MCF 10A (cell line): ENCODE measurements around the gene PTPN4. TPM values are rescaled to one million over a fixed set of nuclear protein-coding genes. Genes with fewer than 3 reads are reported as not detected.

ENCODE experiments used
- BruUV-seq: library from RNA; stranded (reverse); fragments of 400-500 nt; replicated peaks from 2 replicates; lab custom pipeline; 2021; lab: Mats Ljungman, UMichigan
- CTCF ChIA-PET: fragments of 300-600 bp; sonication (Branson Sonifier 250); formaldehyde crosslinking; extraction: SDS; loops from one replicate; lab custom pipeline; 2021; ENCODE audit warnings: antibody characterized with exemption, inconsistent platforms; lab: Yijun Ruan, JAX
- POLR2A ChIA-PET: fragments of 300-600, 350-650 bp; sonication (Branson Sonifier 250); formaldehyde crosslinking; extraction: SDS; loops from one replicate; lab custom pipeline; 2020; ENCODE audit warnings: antibody characterized with exemption, inconsistent platforms; lab: Yijun Ruan, JAX
- DNase-seq: peaks from one replicate; pipeline ENCODE4 v3.0.0-alpha.2; 2018; ENCODE audit not compliant: unreplicated experiment
- H3K27ac Mint-ChIP-seq: one replicate; pipeline ENCODE4 v1.8.0; 2022; ENCODE audit warnings: mild to moderate bottlenecking, low read depth, mixed read lengths; ENCODE audit not compliant: unreplicated experiment
- H3K27me3 Mint-ChIP-seq: one replicate; pipeline ENCODE4 v1.8.0; 2022; ENCODE audit warnings: mixed read lengths; ENCODE audit not compliant: insufficient read depth, unreplicated experiment
- H3K36me3 Mint-ChIP-seq: one replicate; pipeline ENCODE4 v1.8.0; 2022; ENCODE audit warnings: mild to moderate bottlenecking, moderate library complexity, mixed read lengths; ENCODE audit not compliant: insufficient read depth, unreplicated experiment
- H3K4me1 Mint-ChIP-seq: one replicate; pipeline ENCODE4 v1.8.0; 2022; ENCODE audit warnings: mixed read lengths; ENCODE audit not compliant: insufficient read depth, unreplicated experiment
- H3K4me3 Mint-ChIP-seq: one replicate; pipeline ENCODE4 v1.8.0; 2022; ENCODE audit warnings: mild to moderate bottlenecking, moderate library complexity, mixed read lengths; ENCODE audit not compliant: unreplicated experiment
- H3K9me3 Mint-ChIP-seq: one replicate; pipeline ENCODE4 v1.8.0; 2022; ENCODE audit warnings: mixed read lengths; ENCODE audit not compliant: unreplicated experiment
- CTCF ChIP-seq: fragments of 200-600 bp; IDR thresholded peaks from one replicate; pipeline ENCODE4 v1.8.0; 2022; ENCODE audit warnings: antibody characterized with exemption, mild to moderate bottlenecking; ENCODE audit not compliant: unreplicated experiment
- intact Hi-C: fragments of 100-400 bp; cut with micrococcal nuclease; formaldehyde crosslinking; loops from 2 replicates; pipeline ENCODE4 v1.14.1; 2022
- total RNA-seq: library from RNA; stranded (reverse); gene quantifications from 2 replicates; pipeline ENCODE4 v1.2.3, GENCODE V29; 2022

Gene PTPN4
- total RNA-seq, 1 experiment from 2014 or later = 21.1 TPM

- intact Hi-C loops = no loop called here
- BruUV-seq = no TSS peak
- TF ChIP-seq CTCF = no peak
- ChIA-PET POLR2A (no interaction called here), CTCF (interaction anchor here (0.5 to 1.3 kb wide), 4 partner anchors 14 to 32 kb away, joined by 3 read pairs; no protein-coding TSS in a partner anchor)
- no peak for DNase-seq
- Mint-ChIP-seq H3K4me1 (peaks cover 5% of the 10 kb centered on the region), H3K9me3 (no peaks in the 10 kb centered on the region), H3K27ac (no peak overlapping the region), H3K27me3 (no peaks in the 10 kb centered on the region), H3K36me3 (peaks cover 4% of the 10 kb centered on the region), H3K4me3 (no peak overlapping the region)
Measured at GRCh38 chr2:119732601-119733164, 27.0 kb upstream of the PTPN4 start.

- Mint-ChIP-seq H3K4me3 (no peak overlapping the region), H3K27me3 (no peaks in the 10 kb centered on the region), H3K27ac (no peak overlapping the region), H3K36me3 (peaks cover 4% of the 10 kb centered on the region), H3K4me1 (peaks cover 5% of the 10 kb centered on the region), H3K9me3 (no peaks in the 10 kb centered on the region)
- no TSS peak for BruUV-seq
- no peak for TF ChIP-seq CTCF
- POLR2A ChIA-PET = interaction anchor here (1.0 kb wide), 1 partner anchor 19 kb away, joined by 3 read pairs; no protein-coding TSS in a partner anchor
- DNase-seq = no peak
- CTCF ChIA-PET = no interaction called here
- intact Hi-C loops = no loop called here
Measured at GRCh38 chr2:119734047-119734446, 25.7 kb upstream of the PTPN4 start.

GRCh38 chr2:119735565-119735964 is 24.2 kb upstream of the PTPN4 start:
- ChIA-PET POLR2A (no interaction called here), CTCF (no interaction called here)
- H3K27ac Mint-ChIP-seq = no peak overlapping the region
- H3K9me3 Mint-ChIP-seq = no peaks in the 10 kb centered on the region
- DNase-seq = no peak
- H3K4me3 Mint-ChIP-seq = no peak overlapping the region
- peaks cover 5% of the 10 kb centered on the region for H3K4me1 Mint-ChIP-seq
- BruUV-seq = no TSS peak
- no peaks in the 10 kb centered on the region for H3K27me3 Mint-ChIP-seq
- TF ChIP-seq CTCF = no peak
- peaks cover 4% of the 10 kb centered on the region for H3K36me3 Mint-ChIP-seq
- intact Hi-C loops = no loop called here

- Mint-ChIP-seq H3K36me3 (peaks cover 4% of the 10 kb centered on the region), H3K27me3 (no peaks in the 10 kb centered on the region), H3K4me1 (peaks cover 5% of the 10 kb centered on the region), H3K9me3 (no peaks in the 10 kb centered on the region), H3K27ac (no peak overlapping the region), H3K4me3 (no peak overlapping the region)
- no TSS peak for BruUV-seq
- intact Hi-C loops = no loop called here
- ChIA-PET POLR2A (no interaction called here), CTCF (no interaction called here)
- DNase-seq = no peak
- TF ChIP-seq CTCF = no peak
Measured at GRCh38 chr2:119736021-119736420, 23.7 kb upstream of the PTPN4 start.
